ENCODE results near the gene ST8SIA4. TPM values are rescaled to one million over a fixed set of nuclear protein-coding genes. Genes with fewer than 3 reads are reported as not detected.

ST8SIA4 gene
- total RNA-seq, 1 donor from 2014 or later: 4.6 TPM

- no peak for DNase-seq (ENCODE audit: low spot score)
- intact Hi-C loops (cut with DNase I): no loop called here
These were observed 65.0 kb downstream of the ST8SIA4 start for GRCh38 chr5:100838048-100838473.

GRCh38 chr5:100834519-100834918 is 68.6 kb downstream of the ST8SIA4 start:
- intact Hi-C loops (cut with DNase I): no loop called here

GRCh38 chr5:100832252-100833230 is 70.5 kb downstream of the ST8SIA4 start:
- DNase-seq (ENCODE audit: low spot score): no peak
- intact Hi-C loops (cut with DNase I): no loop called here

More at GRCh38 chr5:100834519-100834918, 68.6 kb downstream of the ST8SIA4 start:
- DNase-seq (ENCODE audit: low spot score): no peak

GRCh38 chr5:100828898-100829356 is 74.2 kb downstream of the ST8SIA4 start:
- intact Hi-C loops (cut with DNase I): loop anchor here (5.0 kb wide), 1 partner anchor 73 kb away; the partner anchor contains the start of gene ST8SIA4
- DNase-seq (ENCODE audit: low spot score): no peak

- intact Hi-C loops (cut with DNase I): loop anchor here (5.0 kb wide), 1 partner anchor 74 kb away; the partner anchor contains the start of gene ST8SIA4
- DNase-seq (ENCODE audit: low spot score): no peak
These were observed 74.8 kb downstream of the ST8SIA4 start for GRCh38 chr5:100828071-100828897.

GRCh38 chr5:100827481-100827889 is 75.6 kb downstream of the ST8SIA4 start:
- no peak for DNase-seq (ENCODE audit: low spot score)
- intact Hi-C loops (cut with DNase I): loop anchor here (5.0 kb wide), 1 partner anchor 75 kb away; the partner anchor contains the start of gene ST8SIA4

GRCh38 chr5:100826133-100826532 is 76.9 kb downstream of the ST8SIA4 start:
- no peak for DNase-seq (ENCODE audit: low spot score)
- intact Hi-C loops (cut with DNase I): loop anchor here (5.0 kb wide), 1 partner anchor 76 kb away; the partner anchor contains the start of gene ST8SIA4

GRCh38 chr5:100824635-100825034 is 78.4 kb downstream of the ST8SIA4 start:
- intact Hi-C loops (cut with DNase I): loop anchor here (5.0 kb wide), 1 partner anchor 78 kb away; the partner anchor contains the start of gene ST8SIA4
- no peak for DNase-seq (ENCODE audit: low spot score)

GRCh38 chr5:100823812-100824211 is 79.3 kb downstream of the ST8SIA4 start:
- no peak for DNase-seq (ENCODE audit: low spot score)
- intact Hi-C loops (cut with DNase I): no loop called here

GRCh38 chr5:100821751-100822150 is 81.3 kb downstream of the ST8SIA4 start:
- intact Hi-C loops (cut with DNase I): no loop called here
- no peak for DNase-seq (ENCODE audit: low spot score)

- DNase-seq (ENCODE audit: low spot score): no peak
- intact Hi-C loops (cut with DNase I): no loop called here
These were observed 84.7 kb downstream of the ST8SIA4 start for GRCh38 chr5:100818340-100818739.

- no peak for DNase-seq (ENCODE audit: low spot score)
These were observed 99.7 kb downstream of the ST8SIA4 start for GRCh38 chr5:100803397-100803796.

GRCh38 chr5:100802208-100802607 is 100.9 kb downstream of the ST8SIA4 start:
- no peak for DNase-seq (ENCODE audit: low spot score)
- intact Hi-C loops (cut with DNase I): no loop called here

More at GRCh38 chr5:100803397-100803796, 99.7 kb downstream of the ST8SIA4 start:
- intact Hi-C loops (cut with DNase I): no loop called here

GRCh38 chr5:100800562-100800961 is 102.5 kb downstream of the ST8SIA4 start:
- intact Hi-C loops (cut with DNase I): no loop called here
- DNase-seq (ENCODE audit: low spot score): no peak

GRCh38 chr5:100799166-100799565 is 103.9 kb downstream of the ST8SIA4 start:
- no peak for DNase-seq (ENCODE audit: low spot score)
- intact Hi-C loops (cut with DNase I): no loop called here

- no peak for DNase-seq (ENCODE audit: low spot score)
- intact Hi-C loops (cut with DNase I): no loop called here
These were observed 105.2 kb downstream of the ST8SIA4 start for GRCh38 chr5:100797861-100798260.

GRCh38 chr5:100796851-100797250 is 106.2 kb downstream of the ST8SIA4 start:
- DNase-seq (ENCODE audit: low spot score): no peak
- intact Hi-C loops (cut with DNase I): no loop called here

GRCh38 chr5:100794844-100795243 is 108.2 kb downstream of the ST8SIA4 start:
- DNase-seq (ENCODE audit: low spot score): no peak
- intact Hi-C loops (cut with DNase I): no loop called here

- intact Hi-C loops (cut with DNase I): no loop called here
- no peak for DNase-seq (ENCODE audit: low spot score)
These were observed 108.9 kb downstream of the ST8SIA4 start for GRCh38 chr5:100794218-100794617.

GRCh38 chr5:100792781-100793180 is 110.3 kb downstream of the ST8SIA4 start:
- no peak for DNase-seq (ENCODE audit: low spot score)
- intact Hi-C loops (cut with DNase I): no loop called here

All from cardiac septum (tissue), 1 donor.